ENCODE measurements around the gene PGAM1. TPM values are rescaled to one million over a fixed set of nuclear protein-coding genes. Genes with fewer than 3 reads are reported as not detected.

PGAM1 gene
- total RNA-seq, 4 donors from 2014 or later: 310 to 700 (median 514) TPM

GRCh38 chr10:97434055-97434454 lies 8.1 kb downstream of the PGAM1 start:
- intact Hi-C loops (cut with DNase I): no loop called here
- Histone ChIP-seq H3K27me3 (no peaks in the 10 kb centered on the region), H3K4me1 (peaks cover 0 to 8% (median 3%) of the 10 kb centered on the region in 3 donors), H3K4me3 (no peak overlapping the region), H3K9me3 (no peaks in the 10 kb centered on the region), H3K36me3 (peaks cover 11 to 95% (median 24%) of the 10 kb centered on the region in 3 donors), H3K27ac (no peak overlapping the region)
- DNase-seq: no peak
- TF ChIP-seq CTCF (IDR thresholded peaks at IDR 0.05) (no peak), POLR2A (IDR thresholded peaks at IDR 0.05) (no peak)

GRCh38 chr10:97434557-97434956 lies 8.6 kb downstream of the PGAM1 start:
- H3K36me3 ChIP-seq: peaks cover 11 to 95% (median 24%) of the 10 kb centered on the region in 3 donors
- H3K4me1 ChIP-seq: peaks cover 0 to 3% (median 0%) of the 10 kb centered on the region in 3 donors
- TF ChIP-seq CTCF (IDR thresholded peaks at IDR 0.05) (no peak), POLR2A (IDR thresholded peaks at IDR 0.05) (no peak)
- no peaks in the 10 kb centered on the region for H3K27me3 ChIP-seq
- intact Hi-C loops (cut with DNase I): no loop called here
- no peak for DNase-seq
- H3K27ac ChIP-seq: no peak overlapping the region
- H3K4me3 ChIP-seq: no peak overlapping the region
- H3K9me3 ChIP-seq: no peaks in the 10 kb centered on the region
- 13 to 29% methylated on average over 1 of the region's 1 CpG for WGBS, 2 donors

- WGBS, 2 donors: 88 to 89% methylated on average over 6 of the region's 6 CpGs
- no peaks in the 10 kb centered on the region for H3K9me3 ChIP-seq
- TF ChIP-seq POLR2A (IDR thresholded peaks at IDR 0.05) (no peak), CTCF (IDR thresholded peaks at IDR 0.05) (no peak)
- H3K27me3 ChIP-seq: no peaks in the 10 kb centered on the region
- no peak overlapping the region for H3K4me3 ChIP-seq
- intact Hi-C loops (cut with DNase I): no loop called here
- no peak for DNase-seq
- no peaks in the 10 kb centered on the region for H3K4me1 ChIP-seq
- peaks cover 11 to 95% (median 24%) of the 10 kb centered on the region in 3 donors for H3K36me3 ChIP-seq
- H3K27ac ChIP-seq: no peak overlapping the region
These were observed 9.2 kb downstream of the PGAM1 start for GRCh38 chr10:97435211-97435610.

GRCh38 chr10:97442277-97442676 lies 16.3 kb downstream of the PGAM1 start:
- no peak overlapping the region for H3K27ac ChIP-seq
- 88 to 92% methylated on average over 1 of the region's 1 CpG for WGBS, 2 donors
- peaks cover 3 to 59% (median 4%) of the 10 kb centered on the region in 3 donors for H3K36me3 ChIP-seq
- intact Hi-C loops (cut with DNase I): no loop called here
- H3K4me1 ChIP-seq: peaks cover 10 to 29% (median 21%) of the 10 kb centered on the region in 3 donors
- no peaks in the 10 kb centered on the region for H3K9me3 ChIP-seq
- no peak for DNase-seq
- no peak for TF ChIP-seq POLR2A (IDR thresholded peaks at IDR 0.05)
- TF ChIP-seq CTCF (IDR thresholded peaks at IDR 0.05): no peak
- H3K4me3 ChIP-seq: no peak overlapping the region
- no peaks in the 10 kb centered on the region for H3K27me3 ChIP-seq

GRCh38 chr10:97444212-97444611 lies 18.2 kb downstream of the PGAM1 start:
- Histone ChIP-seq H3K4me3 (no peak overlapping the region), H3K36me3 (peaks cover 0 to 40% (median 0%) of the 10 kb centered on the region in 3 donors), H3K27ac (peak overlapping the region in 1 of 4 donors; percentile 80), H3K27me3 (no peaks in the 10 kb centered on the region), H3K9me3 (no peaks in the 10 kb centered on the region), H3K4me1 (peaks cover 21 to 45% (median 24%) of the 10 kb centered on the region in 3 donors)
- DNase-seq: no peak
- 64 to 87% methylated on average over 1 of the region's 1 CpG for WGBS, 2 donors
- intact Hi-C loops (cut with DNase I): no loop called here
- no peak for TF ChIP-seq CTCF (IDR thresholded peaks at IDR 0.05)
- no peak for TF ChIP-seq POLR2A (IDR thresholded peaks at IDR 0.05)
